Chondrocyte (in vitro differentiated cells): ENCODE results near the gene PLA2G3. TPM values are rescaled to one million over a fixed set of nuclear protein-coding genes. Genes with fewer than 3 reads are reported as not detected.

Source experiments
- DNase-seq: peaks from one replicate; pipeline ENCODE4 v3.0.0; 2021; ENCODE audit warnings: mixed read lengths, low spot score
- H3K27ac Mint-ChIP-seq: one replicate; pipeline ENCODE4 v1.8.0; 2021; ENCODE audit warnings: mild to moderate bottlenecking, moderate library complexity, mixed read lengths; ENCODE audit not compliant: unreplicated experiment
- H3K27me3 Mint-ChIP-seq: 2 replicates; pipeline ENCODE4 v1.8.0; 2021; ENCODE audit warnings: low read depth, mixed read lengths
- H3K36me3 Mint-ChIP-seq: 2 replicates; pipeline ENCODE4 v1.8.0; 2021; ENCODE audit warnings: low read depth, mixed read lengths
- H3K4me1 Mint-ChIP-seq: 2 replicates; pipeline ENCODE4 v1.8.0; 2021; ENCODE audit warnings: low read depth, mild to moderate bottlenecking, mixed read lengths
- H3K4me3 Mint-ChIP-seq: one replicate; pipeline ENCODE4 v1.8.0; 2021; ENCODE audit warnings: mild to moderate bottlenecking, moderate library complexity, mixed read lengths; ENCODE audit not compliant: unreplicated experiment
- H3K9me3 Mint-ChIP-seq: 2 replicates; pipeline ENCODE4 v1.8.0; 2021; ENCODE audit warnings: low read depth, mixed read lengths
- CTCF ChIP-seq: fragments of 200-600 bp; sonication (generic); IDR thresholded peaks from 2 replicates; pipeline ENCODE4 v1.5.0; 2021; ENCODE audit warnings: antibody characterized with exemption, mild to moderate bottlenecking, moderate library complexity
- total RNA-seq: library from RNA; stranded (reverse); gene quantifications from 3 replicates; pipeline ENCODE4 v1.2.1, GENCODE V29; 2021

PLA2G3 gene
- total RNA-seq, 1 donor from 2014 or later = 0.07 TPM

GRCh38 chr22:31125521-31126117, 14.7 kb downstream of the PLA2G3 start:
- Mint-ChIP-seq H3K36me3 (no peaks in the 10 kb centered on the region), H3K27me3 (no peaks in the 10 kb centered on the region), H3K9me3 (no peaks in the 10 kb centered on the region), H3K27ac (no peak overlapping the region), H3K4me1 (peaks cover 14% of the 10 kb centered on the region), H3K4me3 (no peak overlapping the region)
- TF ChIP-seq CTCF = no peak
- peak; percentile 68 for DNase-seq

- H3K27me3 Mint-ChIP-seq = no peaks in the 10 kb centered on the region
- no peaks in the 10 kb centered on the region for H3K9me3 Mint-ChIP-seq
- H3K36me3 Mint-ChIP-seq = no peaks in the 10 kb centered on the region
- no peak for TF ChIP-seq CTCF
- H3K4me3 Mint-ChIP-seq = no peak overlapping the region
- H3K4me1 Mint-ChIP-seq = peaks cover 14% of the 10 kb centered on the region
- H3K27ac Mint-ChIP-seq = no peak overlapping the region
- DNase-seq = peak; percentile 69
These were observed 15.4 kb downstream of the PLA2G3 start for GRCh38 chr22:31124811-31125465.

- H3K36me3 Mint-ChIP-seq = no peaks in the 10 kb centered on the region
- DNase-seq = peak; percentile 55
- H3K9me3 Mint-ChIP-seq = no peaks in the 10 kb centered on the region
- no peak for TF ChIP-seq CTCF
- H3K27ac Mint-ChIP-seq = no peak overlapping the region
- peaks cover 14% of the 10 kb centered on the region for H3K4me1 Mint-ChIP-seq
- no peaks in the 10 kb centered on the region for H3K27me3 Mint-ChIP-seq
- H3K4me3 Mint-ChIP-seq = no peak overlapping the region
These were observed 16.0 kb downstream of the PLA2G3 start for GRCh38 chr22:31124290-31124689.

- peak overlapping the region; percentile 76 for H3K4me3 Mint-ChIP-seq
- H3K27ac Mint-ChIP-seq = no peak overlapping the region
These were observed 17.1 kb downstream of the PLA2G3 start for GRCh38 chr22:31123292-31123602.

More at GRCh38 chr22:31123292-31123602, 17.1 kb downstream of the PLA2G3 start:
- no peak for TF ChIP-seq CTCF
- Mint-ChIP-seq H3K36me3 (no peaks in the 10 kb centered on the region), H3K4me1 (peaks cover 14% of the 10 kb centered on the region), H3K9me3 (no peaks in the 10 kb centered on the region), H3K27me3 (no peaks in the 10 kb centered on the region)
- no peak for DNase-seq
